K562 (cell line): Measurements from ENCODE around the gene CACTIN. TPM values are rescaled to one million over a fixed set of nuclear protein-coding genes. Genes with fewer than 3 reads are reported as not detected.

Experiments used
- ATAC-seq: fragments of 200-7000 bp; cut with Tn5 transposase; 3 replicates; pipeline ENCODE4 v1.9.1; 2020; ENCODE audit warnings: moderate library complexity
- BruUV-seq: library from RNA; stranded (reverse); fragments of 400-500 nt; replicated peaks from 2 replicates; lab custom pipeline; 2021; lab: Mats Ljungman, UMichigan
- CTCF ChIA-PET: fragments of 300-600 bp; formaldehyde crosslinking; extraction: SDS; loops from one replicate; lab custom pipeline; 2021; ENCODE audit warnings: low intra/inter-chr PET ratio; lab: Yijun Ruan, JAX
- POLR2A ChIA-PET: fragments of 300-600, 350-650 bp; sonication (Branson Sonifier 250); formaldehyde crosslinking; extraction: SDS; loops from one replicate; lab custom pipeline; 2021; ENCODE audit warnings: antibody characterized with exemption, inconsistent platforms; lab: Yijun Ruan, JAX
- DNase-seq, 4 experiments: peaks; one replicate each; pipeline versions ENCODE4 v3.0.0 to v3.0.0-alpha.2; 2011 to 2018; ENCODE audit warnings: low spot score in 3 of 4, mixed read lengths in 3 of 4; ENCODE audit errors: extremely low read depth in 1 of 4
- FAIRE-seq: peaks from 2 replicates; lab custom pipeline; 2011; peaks lifted over from hg19 to GRCh38; lab: Jason Lieb, UNC
- H2AFZ ChIP-seq: 2 replicates; pipeline ENCODE4 v1.6.0; 2011; ENCODE audit warnings: low read depth, low read length, control low read depth, inconsistent platforms
- H3K27ac ChIP-seq: fragments of 200-600 bp; 3 replicates; pipeline ENCODE4 v1.8.0; 2011; ENCODE audit warnings: low read depth, mild to moderate bottlenecking, control low read depth, inconsistent platforms, low read length, moderate library complexity, mixed read lengths; ENCODE audit errors: extremely low read depth
- H3K27me3 ChIP-seq, 2 experiments: fragments of 300-600 bp in 1 of 2; 2 replicates in 1 of 2; 3 replicates in 1 of 2; pipeline versions ENCODE4 v1.6.0 to v1.8.0; 2011; ENCODE audit warnings: inconsistent platforms in 2 of 2, low read length in 2 of 2, mild to moderate bottlenecking in 1 of 2, mixed read lengths in 1 of 2, moderate library complexity in 1 of 2; ENCODE audit not compliant: control insufficient read depth in 2 of 2, insufficient read depth in 2 of 2
- H3K36me3 ChIP-seq: fragments of 300-600 bp; 3 replicates; pipeline ENCODE4 v1.8.0; 2011; ENCODE audit warnings: mild to moderate bottlenecking, low read length, inconsistent platforms; ENCODE audit not compliant: control insufficient read depth, insufficient read depth
- H3K4me1 ChIP-seq, 2 experiments: fragments of 200-600 bp in 1 of 2; replicated peaks in 1 of 2; 2 replicates in 1 of 2; 3 replicates in 1 of 2; pipeline versions ENCODE4 v1.5.1 to v1.8.0; 2011; ENCODE audit warnings: inconsistent platforms in 2 of 2, low read length in 2 of 2, mild to moderate bottlenecking in 1 of 2, mixed read lengths in 1 of 2, moderate library complexity in 1 of 2; ENCODE audit not compliant: control insufficient read depth in 2 of 2, insufficient read depth in 2 of 2
- H3K4me2 ChIP-seq: 2 replicates; pipeline ENCODE4 v1.6.1; 2011; ENCODE audit warnings: low read length, control low read depth, inconsistent platforms, mixed read lengths; ENCODE audit not compliant: insufficient read depth
- H3K4me3 ChIP-seq: fragments of 200-600 bp; sonication (generic), shearing (Covaris generic); 2 replicates; pipeline ENCODE4 v1.5.1; 2016; ENCODE audit warnings: control low read depth, inconsistent platforms
- H3K79me2 ChIP-seq: fragments of 200-600 bp; 3 replicates; pipeline ENCODE4 v1.8.0; 2011; ENCODE audit warnings: low read length, inconsistent platforms; ENCODE audit not compliant: control insufficient read depth, insufficient read depth
- H3K9ac ChIP-seq, 2 experiments: 2 replicates each; pipeline versions ENCODE4 v1.6.0 to v1.6.1; 2011; ENCODE audit warnings: low read depth in 2 of 2, low read length in 2 of 2, control low read depth in 1 of 2, inconsistent platforms in 1 of 2, mild to moderate bottlenecking in 1 of 2, mixed read lengths in 1 of 2; ENCODE audit not compliant: insufficient read depth in 1 of 2
- H3K9me1 ChIP-seq: one replicate; pipeline ENCODE4 v1.6.0; 2011; ENCODE audit warnings: inconsistent platforms, mild to moderate bottlenecking, low read length, moderate library complexity; ENCODE audit not compliant: control insufficient read depth, insufficient read depth
- H3K9me3 ChIP-seq: replicated peaks from 2 replicates; pipeline ENCODE4 v1.5.1; 2011; ENCODE audit warnings: low read depth, low read length, inconsistent platforms; ENCODE audit not compliant: control insufficient read depth, insufficient read depth
- H4K20me1 ChIP-seq: replicated peaks from 2 replicates; pipeline ENCODE4 v1.6.1; 2011; ENCODE audit warnings: low read length, inconsistent platforms, mixed read lengths; ENCODE audit not compliant: control insufficient read depth, insufficient read depth
- CHD1 ChIP-seq: fragments of 200-600 bp; sonication (generic); IDR thresholded peaks from one replicate; pipeline ENCODE4 v1.6.1; 2012; ENCODE audit warnings: mild to moderate bottlenecking, moderate library complexity, low read length, inconsistent platforms
- HNRNPL ChIP-seq: fragments of 200-400 bp; formaldehyde crosslinking; IDR thresholded peaks from 2 replicates; pipeline ENCODE4 v1.6.1; 2017; ENCODE audit warnings: low read depth, mild to moderate bottlenecking, low read length
- U2AF2 ChIP-seq: fragments of 200-400 bp; formaldehyde crosslinking; optimal IDR thresholded peaks from 2 replicates; pipeline ENCODE3; 2017; ENCODE audit warnings: low read depth, mild to moderate bottlenecking, low read length
- WGBS: fragments of 100-300 bp; shearing (Covaris generic); methylation state at CpG from one replicate; pipeline ENCODE4 v1.1.6; 2016; ENCODE audit warnings: low coverage, mixed read lengths; ENCODE audit not compliant: insufficient coverage; ENCODE audit errors: missing lambda C conversion rate; 5-methylcytosine and 5-hydroxymethylcytosine counted together
- in situ Hi-C: fragments of 300-500 bp; cut with MboI; formaldehyde crosslinking; loops from 4 replicates; pipeline ENCODE4 v1.15.0; 2018; ENCODE audit warnings: inconsistent platforms, mixed read lengths
- intact Hi-C: fragments of 100-400 bp; cut with micrococcal nuclease; formaldehyde crosslinking; loops from 2 replicates; pipeline ENCODE4 v1.14.2; 2022
- polyA plus RNA-seq, 8 experiments: library from polyadenylated mRNA; depleted of rRNA in 4 of 8; stranded (reverse) in 5 of 8; unstranded in 3 of 8; fragments of >200 nt; fragmentation: Nextera tagmentation in 2 of 8; fragmentation: Illumina TruSeq in 1 of 8; extraction: Ambion mirVana in 2 of 8; extraction: Trizol in 1 of 8; gene quantifications; 2 replicates each; pipeline versions ENCODE4 v1.2.1 to v1.2.3, GENCODE V29; 2011 to 2014; ENCODE audit warnings: inconsistent platforms in 1 of 8, missing spikeins in 1 of 8
- total RNA-seq, 7 experiments: library from RNA; depleted of rRNA in 6 of 7; stranded (reverse); fragments of >200 nt in 6 of 7; fragmentation: Illumina TruSeq in 2 of 7; extraction: Trizol in 2 of 7; gene quantifications; 2 replicates each; pipeline versions ENCODE4 v1.2.1 to v1.2.3, GENCODE V29; 2011 to 2021; ENCODE audit warnings: low replicate concordance in 1 of 7
- TF ChIP-seq, protein P1 (sequence below), 3 experiments: fragments of 200-800 bp in 1 of 3; sonication (Bioruptor generic) in 1 of 3; sonication (generic) in 1 of 3; formaldehyde crosslinking in 1 of 3; IDR thresholded peaks; 2 replicates each; pipeline versions ENCODE4 v1.6.1 to v1.8.0; 2016 to 2022; ENCODE audit warnings: mild to moderate bottlenecking in 2 of 3, missing compliant biosample characterization in 2 of 3, missing genetic modification characterization in 2 of 3, missing genetic modification reagents in 1 of 3
- TF ChIP-seq, protein P2 (sequence below): fragments of 200-800 bp; sonication (Bioruptor generic); IDR thresholded peaks from 2 replicates; pipeline ENCODE4 v1.6.1; 2017; ENCODE audit warnings: missing genetic modification characterization, missing compliant biosample characterization

Gene CACTIN
- total and polyA plus RNA-seq, 9 of the 15 experiments (the other 6 are each of a cell fraction or from before 2014, with no cell fraction given) = 0.15 to 49.2 (median 15.0) TPM

DNA sequence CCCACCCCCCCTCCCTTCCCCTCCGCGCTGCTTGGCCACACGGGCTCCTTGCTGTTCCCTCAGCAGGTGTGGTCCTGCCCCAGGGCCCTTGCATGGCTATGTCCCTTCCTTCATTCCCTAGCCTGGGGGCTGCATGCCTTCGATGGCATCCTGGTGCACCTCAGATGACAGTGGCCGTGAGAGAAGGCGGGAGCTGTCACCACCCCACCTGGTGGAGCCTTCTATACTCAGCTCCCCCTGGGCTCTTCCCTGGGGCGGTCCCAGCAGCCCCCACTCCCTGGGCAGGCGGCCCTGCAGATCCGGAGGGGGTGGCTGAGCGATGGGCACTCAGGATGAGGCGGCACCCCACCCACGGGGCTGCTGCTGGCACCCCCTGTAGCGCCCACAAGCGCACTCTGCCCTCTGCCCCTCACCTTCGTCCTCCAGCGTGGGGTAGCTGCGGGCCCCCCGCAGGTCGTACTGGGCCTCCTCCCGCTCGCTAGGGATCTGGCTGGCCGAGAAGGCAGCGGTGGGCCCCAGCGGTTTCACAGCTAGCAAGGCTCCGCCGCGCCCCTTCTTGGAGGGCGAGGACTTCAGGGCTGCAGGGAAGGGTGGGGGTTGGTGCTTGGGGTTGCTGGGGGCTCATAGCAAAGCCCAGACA is 17.2 kb upstream of the CACTIN start:
- no TSS peak for BruUV-seq
- POLR2A ChIA-PET = interaction anchor here (0.6 to 1.1 kb wide), 2 partner anchors 11 to 62 kb away, joined by 3 read pairs; no protein-coding TSS in a partner anchor

More for the DNA sequence above, 17.2 kb upstream of the CACTIN start:
- FAIRE-seq = no peak
- Histone ChIP-seq H3K27me3 (no peaks in the 10 kb centered on the region), H2AFZ (no peak overlapping the region), H3K9me3 (no peaks in the 10 kb centered on the region), H3K4me2 (no peak overlapping the region), H3K36me3 (peaks cover 37% of the 10 kb centered on the region; the same call in 1 of the 3 replicates), H4K20me1 (peaks cover 7% of the 10 kb centered on the region; the same call in 1 of the 2 replicates), H3K27ac (no peak overlapping the region), H3K4me1 (peaks cover 0 to 48% of the 10 kb centered on the region in 2 experiments; a peak in 3 of 5 replicates), H3K79me2 (no peaks in the 10 kb centered on the region), H3K9me1 (peaks cover 4% of the 10 kb centered on the region), H3K4me3 (no peak overlapping the region), H3K9ac (no peak overlapping the region; a peak in 1 of 4 replicates)
- CTCF ChIA-PET = no interaction called here
- no peak; the same call in 2 of the 3 replicates for ATAC-seq
- intact Hi-C loops = no loop called here
- TF ChIP-seq CHD1 (no peak), U2AF2 (no peak), HNRNPL (0 out of 2 replicates have a peak, but pooled peaks have one; percentile 34)
- TF ChIP-seq, protein P1, sequence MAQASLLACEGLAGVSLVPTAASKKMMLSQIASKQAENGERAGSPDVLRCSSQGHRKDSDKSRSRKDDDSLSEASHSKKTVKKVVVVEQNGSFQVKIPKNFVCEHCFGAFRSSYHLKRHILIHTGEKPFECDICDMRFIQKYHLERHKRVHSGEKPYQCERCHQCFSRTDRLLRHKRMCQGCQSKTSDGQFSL (CRISPR knock-in tag; IDR thresholded peaks at IDR 0.05) = no peak
- TF ChIP-seq, protein P1 (tag; IDR thresholded peaks at IDR 0.05) = peak in 1 of 2 experiments; percentile 26; a peak in 1 of 4 replicates
- TF ChIP-seq, protein P2, sequence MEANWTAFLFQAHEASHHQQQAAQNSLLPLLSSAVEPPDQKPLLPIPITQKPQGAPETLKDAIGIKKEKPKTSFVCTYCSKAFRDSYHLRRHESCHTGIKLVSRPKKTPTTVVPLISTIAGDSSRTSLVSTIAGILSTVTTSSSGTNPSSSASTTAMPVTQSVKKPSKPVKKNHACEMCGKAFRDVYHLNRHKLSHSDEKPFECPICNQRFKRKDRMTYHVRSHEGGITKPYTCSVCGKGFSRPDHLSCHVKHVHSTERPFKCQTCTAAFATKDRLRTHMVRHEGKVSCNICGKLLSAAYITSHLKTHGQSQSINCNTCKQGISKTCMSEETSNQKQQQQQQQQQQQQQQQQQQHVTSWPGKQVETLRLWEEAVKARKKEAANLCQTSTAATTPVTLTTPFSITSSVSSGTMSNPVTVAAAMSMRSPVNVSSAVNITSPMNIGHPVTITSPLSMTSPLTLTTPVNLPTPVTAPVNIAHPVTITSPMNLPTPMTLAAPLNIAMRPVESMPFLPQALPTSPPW (CRISPR knock-in tag) = 0 out of 2 replicates have a peak, but pooled peaks have one; percentile 21
- WGBS = 76% methylated on average over 16 of the region's 28 CpGs
- in situ Hi-C loops = no loop called here
- DNase-seq = no peak
